ENCODE results near the gene ACOXL.

ACOXL gene

GRCh38 chr2:110804433-110804832 lies 72.1 kb downstream of the ACOXL start:
- Histone ChIP-seq H3K27ac (ENCODE audit: extremely low read depth, low read depth, low read length) (no peak overlapping the region), H3K4me3 (ENCODE audit: low read depth, low read length) (no peak overlapping the region), H3K9me3 (ENCODE audit: control insufficient read depth, insufficient read depth, low read depth, low read length) (no peaks in the 10 kb centered on the region), H3K4me1 (ENCODE audit: control insufficient read depth, insufficient read depth, low read length) (no peaks in the 10 kb centered on the region), H3K36me3 (ENCODE audit: control insufficient read depth in 2 of 2, insufficient read depth in 1 of 2, low read length in 2 of 2) (no peaks in the 10 kb centered on the region)
- TF ChIP-seq ZNF2 (tag by site-specific recombination; IDR thresholded peaks at IDR 0.05) (no peak), ZNF146 (tag by site-specific recombination; IDR thresholded peaks at IDR 0.05) (peak; percentile 67)
- ChIA-PET CTCF (no interaction called here), POLR2A (no interaction called here)

GRCh38 chr2:110804915-110805314 lies 72.5 kb downstream of the ACOXL start:
- Histone ChIP-seq H3K4me1 (ENCODE audit: control insufficient read depth, insufficient read depth, low read length) (no peaks in the 10 kb centered on the region), H3K36me3 (ENCODE audit: control insufficient read depth in 2 of 2, insufficient read depth in 1 of 2, low read length in 2 of 2) (no peaks in the 10 kb centered on the region), H3K27ac (ENCODE audit: extremely low read depth, low read depth, low read length) (no peak overlapping the region), H3K9me3 (ENCODE audit: control insufficient read depth, insufficient read depth, low read depth, low read length) (no peaks in the 10 kb centered on the region), H3K4me3 (ENCODE audit: low read depth, low read length) (no peak overlapping the region)
- POLR2A ChIA-PET, result no interaction called here
- CTCF ChIA-PET, result no interaction called here
- no peak for TF ChIP-seq REPIN1 (tag by site-specific recombination; IDR thresholded peaks at IDR 0.05; ENCODE audit: low read depth)
- TF ChIP-seq ZSCAN23 (tag by site-specific recombination; IDR thresholded peaks at IDR 0.05), result no peak

- POLR2A ChIA-PET, result no interaction called here
- H3K27ac ChIP-seq (ENCODE audit: extremely low read depth, low read depth, low read length), result no peak overlapping the region
- H3K9me3 ChIP-seq (ENCODE audit: control insufficient read depth, insufficient read depth, low read depth, low read length), result no peaks in the 10 kb centered on the region
- H3K36me3 ChIP-seq (ENCODE audit: control insufficient read depth in 2 of 2, insufficient read depth in 1 of 2, low read length in 2 of 2), result no peaks in the 10 kb centered on the region
- TF ChIP-seq ZNF23 (tag by site-specific recombination; IDR thresholded peaks at IDR 0.05; ENCODE audit: borderline replicate concordance), result no peak
- no peak for TF ChIP-seq ZNF335 (tag by site-specific recombination; conservative IDR thresholded peaks at IDR 0.05)
- no peak for TF ChIP-seq ZFP3 (tag by site-specific recombination; IDR thresholded peaks at IDR 0.05; ENCODE audit: low read depth)
- no peak for TF ChIP-seq ZNF426 (tag by site-specific recombination; IDR thresholded peaks at IDR 0.05)
- TF ChIP-seq EGR2 (tag by site-specific recombination; IDR thresholded peaks at IDR 0.05; ENCODE audit: low read depth), result no peak
- TF ChIP-seq YY2 (tag by site-specific recombination; IDR thresholded peaks at IDR 0.05), result no peak
- no peak for TF ChIP-seq OVOL3 (tag by site-specific recombination; IDR thresholded peaks at IDR 0.05)
- no peak for TF ChIP-seq KLF7 (tag by site-specific recombination; IDR thresholded peaks at IDR 0.05; ENCODE audit: borderline replicate concordance)
- TF ChIP-seq, protein P1, sequence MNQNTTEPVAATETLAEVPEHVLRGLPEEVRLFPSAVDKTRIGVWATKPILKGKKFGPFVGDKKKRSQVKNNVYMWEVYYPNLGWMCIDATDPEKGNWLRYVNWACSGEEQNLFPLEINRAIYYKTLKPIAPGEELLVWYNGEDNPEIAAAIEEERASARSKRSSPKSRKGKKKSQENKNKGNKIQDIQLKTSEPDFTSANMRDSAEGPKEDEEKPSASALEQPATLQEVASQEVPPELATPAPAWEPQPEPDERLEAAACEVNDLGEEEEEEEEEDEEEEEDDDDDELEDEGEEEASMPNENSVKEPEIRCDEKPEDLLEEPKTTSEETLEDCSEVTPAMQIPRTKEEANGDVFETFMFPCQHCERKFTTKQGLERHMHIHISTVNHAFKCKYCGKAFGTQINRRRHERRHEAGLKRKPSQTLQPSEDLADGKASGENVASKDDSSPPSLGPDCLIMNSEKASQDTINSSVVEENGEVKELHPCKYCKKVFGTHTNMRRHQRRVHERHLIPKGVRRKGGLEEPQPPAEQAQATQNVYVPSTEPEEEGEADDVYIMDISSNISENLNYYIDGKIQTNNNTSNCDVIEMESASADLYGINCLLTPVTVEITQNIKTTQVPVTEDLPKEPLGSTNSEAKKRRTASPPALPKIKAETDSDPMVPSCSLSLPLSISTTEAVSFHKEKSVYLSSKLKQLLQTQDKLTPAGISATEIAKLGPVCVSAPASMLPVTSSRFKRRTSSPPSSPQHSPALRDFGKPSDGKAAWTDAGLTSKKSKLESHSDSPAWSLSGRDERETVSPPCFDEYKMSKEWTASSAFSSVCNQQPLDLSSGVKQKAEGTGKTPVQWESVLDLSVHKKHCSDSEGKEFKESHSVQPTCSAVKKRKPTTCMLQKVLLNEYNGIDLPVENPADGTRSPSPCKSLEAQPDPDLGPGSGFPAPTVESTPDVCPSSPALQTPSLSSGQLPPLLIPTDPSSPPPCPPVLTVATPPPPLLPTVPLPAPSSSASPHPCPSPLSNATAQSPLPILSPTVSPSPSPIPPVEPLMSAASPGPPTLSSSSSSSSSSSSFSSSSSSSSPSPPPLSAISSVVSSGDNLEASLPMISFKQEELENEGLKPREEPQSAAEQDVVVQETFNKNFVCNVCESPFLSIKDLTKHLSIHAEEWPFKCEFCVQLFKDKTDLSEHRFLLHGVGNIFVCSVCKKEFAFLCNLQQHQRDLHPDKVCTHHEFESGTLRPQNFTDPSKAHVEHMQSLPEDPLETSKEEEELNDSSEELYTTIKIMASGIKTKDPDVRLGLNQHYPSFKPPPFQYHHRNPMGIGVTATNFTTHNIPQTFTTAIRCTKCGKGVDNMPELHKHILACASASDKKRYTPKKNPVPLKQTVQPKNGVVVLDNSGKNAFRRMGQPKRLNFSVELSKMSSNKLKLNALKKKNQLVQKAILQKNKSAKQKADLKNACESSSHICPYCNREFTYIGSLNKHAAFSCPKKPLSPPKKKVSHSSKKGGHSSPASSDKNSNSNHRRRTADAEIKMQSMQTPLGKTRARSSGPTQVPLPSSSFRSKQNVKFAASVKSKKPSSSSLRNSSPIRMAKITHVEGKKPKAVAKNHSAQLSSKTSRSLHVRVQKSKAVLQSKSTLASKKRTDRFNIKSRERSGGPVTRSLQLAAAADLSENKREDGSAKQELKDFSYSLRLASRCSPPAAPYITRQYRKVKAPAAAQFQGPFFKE (tag by site-specific recombination; IDR thresholded peaks at IDR 0.05; ENCODE audit: borderline replicate concordance), result no peak
- no peak for TF ChIP-seq ZNF548 (tag by site-specific recombination; IDR thresholded peaks at IDR 0.05)
- TF ChIP-seq, protein P2, sequence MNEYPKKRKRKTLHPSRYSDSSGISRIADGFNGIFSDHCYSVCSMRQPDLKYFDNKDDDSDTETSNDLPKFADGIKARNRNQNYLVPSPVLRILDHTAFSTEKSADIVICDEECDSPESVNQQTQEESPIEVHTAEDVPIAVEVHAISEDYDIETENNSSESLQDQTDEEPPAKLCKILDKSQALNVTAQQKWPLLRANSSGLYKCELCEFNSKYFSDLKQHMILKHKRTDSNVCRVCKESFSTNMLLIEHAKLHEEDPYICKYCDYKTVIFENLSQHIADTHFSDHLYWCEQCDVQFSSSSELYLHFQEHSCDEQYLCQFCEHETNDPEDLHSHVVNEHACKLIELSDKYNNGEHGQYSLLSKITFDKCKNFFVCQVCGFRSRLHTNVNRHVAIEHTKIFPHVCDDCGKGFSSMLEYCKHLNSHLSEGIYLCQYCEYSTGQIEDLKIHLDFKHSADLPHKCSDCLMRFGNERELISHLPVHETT (tag by site-specific recombination; IDR thresholded peaks at IDR 0.05), result no peak
- TF ChIP-seq ZNF223 (tag by site-specific recombination; IDR thresholded peaks at IDR 0.05), result no peak
- TF ChIP-seq ZNF239 (tag by site-specific recombination; IDR thresholded peaks at IDR 0.05), result no peak
- no peak for TF ChIP-seq ZNF416 (tag by site-specific recombination; IDR thresholded peaks at IDR 0.05)
- no peak for TF ChIP-seq ZNF837 (tag by site-specific recombination; IDR thresholded peaks at IDR 0.05)
- TF ChIP-seq ZSCAN18 (tag by site-specific recombination; IDR thresholded peaks at IDR 0.05), result no peak
- no peak for TF ChIP-seq IKZF3 (tag by site-specific recombination; IDR thresholded peaks at IDR 0.05)
- no peak for TF ChIP-seq ZSCAN23 (tag by site-specific recombination; IDR thresholded peaks at IDR 0.05)
- no peak for TF ChIP-seq HOXC10 (CRISPR knock-in tag; IDR thresholded peaks at IDR 0.05)
- no peaks in the 10 kb centered on the region for H3K4me1 ChIP-seq (ENCODE audit: control insufficient read depth, insufficient read depth, low read length)
- CTCF ChIA-PET, result no interaction called here
- no peak overlapping the region for H3K4me3 ChIP-seq (ENCODE audit: low read depth, low read length)
Measured at GRCh38 chr2:110805894-110806452, 73.6 kb downstream of the ACOXL start.

Measured in HEK293 (cell line).